GM12878 (cell line): Measurements from ENCODE around the gene SLC22A23. TPM values are rescaled to one million over a fixed set of nuclear protein-coding genes. Genes with fewer than 3 reads are reported as not detected.

Source experiments
- ATAC-seq: fragments of 200-7000 bp; cut with Tn5 transposase; 3 replicates; pipeline ENCODE4 v1.9.1; 2020; ENCODE audit warnings: mild to moderate bottlenecking, moderate library complexity
- BruUV-seq: library from RNA; stranded (reverse); fragments of 400-500 nt; replicated peaks from 2 replicates; lab custom pipeline; 2021; lab: Mats Ljungman, UMichigan
- CTCF ChIA-PET: fragments of 300-600 bp; sonication (Branson Sonifier 250); formaldehyde crosslinking; extraction: SDS; loops from one replicate; lab custom pipeline; 2021; ENCODE audit warnings: inconsistent platforms; lab: Yijun Ruan, JAX
- POLR2A ChIA-PET: fragments of 350-600 bp; formaldehyde crosslinking; extraction: SDS; loops from one replicate; lab custom pipeline; 2021; ENCODE audit warnings: inconsistent platforms; lab: Charles Lee
- RAD21 ChIA-PET: fragments of 300-600 bp; sonication (Branson Sonifier 250); formaldehyde crosslinking; loops from one replicate; lab custom pipeline; 2023; ENCODE audit warnings: antibody characterized with exemption; ENCODE audit not compliant: unreplicated experiment; lab: Charles Lee
- SMC1A ChIA-PET: fragments of 300-600 bp; sonication (Branson Sonifier 250); formaldehyde crosslinking; loops from one replicate; lab custom pipeline; 2023; ENCODE audit not compliant: unreplicated experiment, uncharacterized antibody; lab: Charles Lee
- DNase-seq: peaks from one replicate; pipeline ENCODE4 v3.0.0-alpha.2; 2011; ENCODE audit warnings: low read depth, low spot score
- FAIRE-seq: peaks from 3 replicates; lab custom pipeline; 2011; peaks lifted over from hg19 to GRCh38; lab: Jason Lieb, UNC
- H2AFZ ChIP-seq: 2 replicates; pipeline ENCODE4 v1.6.0; 2011; ENCODE audit warnings: low read depth, low read length, control low read depth; ENCODE audit not compliant: control insufficient read depth
- H3K27ac ChIP-seq: 2 replicates; pipeline ENCODE4 v1.5.1; 2011; ENCODE audit warnings: control low read depth; ENCODE audit not compliant: control insufficient read depth, insufficient read depth
- H3K27me3 ChIP-seq, 2 experiments: replicated peaks in 1 of 2; 2 replicates each; pipeline versions ENCODE4 v1.6.0 to v1.6.1; 2011; ENCODE audit warnings: low read length in 1 of 2; ENCODE audit not compliant: control insufficient read depth in 2 of 2, insufficient read depth in 2 of 2
- H3K36me3 ChIP-seq, 2 experiments: 2 replicates each; pipeline ENCODE4 v1.5.1; 2011; ENCODE audit warnings: low read length in 1 of 2; ENCODE audit not compliant: control insufficient read depth in 2 of 2, insufficient read depth in 2 of 2
- H3K4me1 ChIP-seq: 2 replicates; pipeline ENCODE4 v1.6.1; 2011; ENCODE audit warnings: mild to moderate bottlenecking, low read length, moderate library complexity, mixed read lengths; ENCODE audit not compliant: control insufficient read depth, insufficient read depth
- H3K4me2 ChIP-seq: 2 replicates; pipeline ENCODE4 v1.6.0; 2011; ENCODE audit warnings: control low read depth; ENCODE audit not compliant: control insufficient read depth, insufficient read depth
- H3K4me3 ChIP-seq: fragments of 200-600 bp; sonication (generic); 2 replicates; pipeline ENCODE4 v1.5.1; 2016
- H3K79me2 ChIP-seq: 2 replicates; pipeline ENCODE4 v1.6.0; 2011; ENCODE audit warnings: low read length; ENCODE audit not compliant: control insufficient read depth, insufficient read depth
- H3K9ac ChIP-seq: 2 replicates; pipeline ENCODE4 v1.8.0; 2011; ENCODE audit warnings: low read length, control low read depth, mixed read lengths; ENCODE audit not compliant: control insufficient read depth, insufficient read depth
- H3K9me3 ChIP-seq: replicated peaks from 3 replicates; pipeline ENCODE4 v1.5.1; 2011; ENCODE audit warnings: mild to moderate bottlenecking, low read length; ENCODE audit not compliant: control insufficient read depth, insufficient read depth
- H4K20me1 ChIP-seq: 2 replicates; pipeline ENCODE4 v1.6.0; 2011; ENCODE audit not compliant: control insufficient read depth, insufficient read depth
- ATF7 ChIP-seq: fragments of 450-650 bp; IDR thresholded peaks from 2 replicates; pipeline ENCODE4 v1.6.1; 2016; ENCODE audit warnings: low read depth, mild to moderate bottlenecking
- CEBPB ChIP-seq, 2 experiments: fragments of 150-350 bp in 1 of 2; IDR thresholded peaks; 2 replicates each; pipeline ENCODE4 v1.6.1; 2012 to 2014; ENCODE audit warnings: low read depth in 2 of 2, low read length in 2 of 2, borderline replicate concordance in 1 of 2, inconsistent platforms in 1 of 2
- CREB1 ChIP-seq: IDR thresholded peaks from 2 replicates; pipeline ENCODE4 v1.6.1; 2012; ENCODE audit warnings: low read depth, mild to moderate bottlenecking, inconsistent platforms
- FOXK2 ChIP-seq: fragments of 450-650 bp; IDR thresholded peaks from 2 replicates; pipeline ENCODE4 v1.6.1; 2017; ENCODE audit warnings: mild to moderate bottlenecking, moderate library complexity
- IRF3 ChIP-seq: fragments of 450-650 bp; IDR thresholded peaks from 2 replicates; pipeline ENCODE4 v1.6.1; 2014; ENCODE audit warnings: mild to moderate bottlenecking
- MTA3 ChIP-seq: IDR thresholded peaks from 2 replicates; pipeline ENCODE4 v1.6.1; 2012; ENCODE audit warnings: low read length, inconsistent platforms, borderline replicate concordance
- NR2C2 ChIP-seq: IDR thresholded peaks from 2 replicates; pipeline ENCODE4 v1.6.1; 2011; ENCODE audit warnings: borderline replicate concordance, low read depth; ENCODE audit not compliant: control insufficient read depth, insufficient read length
- NR2F1 ChIP-seq: fragments of 450-650 bp; conservative IDR thresholded peaks from 2 replicates; pipeline ENCODE4 v1.6.1; 2017; ENCODE audit warnings: mild to moderate bottlenecking
- PAX8 ChIP-seq: fragments of 450-650 bp; IDR thresholded peaks from 2 replicates; pipeline ENCODE4 v1.6.1; 2017; ENCODE audit warnings: mild to moderate bottlenecking, moderate library complexity
- RAD51 ChIP-seq: fragments of 450-650 bp; IDR thresholded peaks from 2 replicates; pipeline ENCODE4 v1.6.1; 2016; ENCODE audit warnings: moderate library complexity, mild to moderate bottlenecking, inconsistent platforms
- SIN3A ChIP-seq: IDR thresholded peaks from 2 replicates; pipeline ENCODE4 v1.6.1; 2012; ENCODE audit warnings: low read depth, low read length, improper control_type of control experiment
- SMC3 ChIP-seq: IDR thresholded peaks from 2 replicates; pipeline ENCODE4 v1.6.1; 2011; ENCODE audit warnings: low read length, improper control_type of control experiment, borderline replicate concordance
- SUPT20H ChIP-seq: IDR thresholded peaks from 2 replicates; pipeline ENCODE4 v1.6.1; 2011; ENCODE audit warnings: low read depth, mild to moderate bottlenecking, low read length, moderate library complexity, borderline replicate concordance; ENCODE audit not compliant: control insufficient read depth
- WGBS: methylation state at CpG from one replicate; pipeline ENCODE4 v1.1.6; 2016; ENCODE audit warnings: low lambda C conversion rate; ENCODE audit not compliant: insufficient replicate concordance, insufficient coverage; ENCODE audit errors: missing lambda C conversion rate; 5-methylcytosine and 5-hydroxymethylcytosine counted together
- in situ Hi-C: fragments of 300-500 bp; cut with MboI; formaldehyde crosslinking; loops from 9 replicates; pipeline ENCODE4 v1.14.3; 2018; ENCODE audit warnings: mixed read lengths
- intact Hi-C: fragments of 100-400 bp; cut with micrococcal nuclease; formaldehyde crosslinking; loops from one replicate; pipeline ENCODE4 v1.14.2; 2022; ENCODE audit not compliant: unreplicated experiment
- polyA plus RNA-seq, 11 experiments: library from polyadenylated mRNA; depleted of rRNA in 4 of 11; unstranded in 6 of 11; stranded (reverse) in 5 of 11; fragments of >200 nt; fragmentation: Nextera tagmentation in 4 of 11; fragmentation: Illumina TruSeq in 1 of 11; extraction: Ambion mirVana in 4 of 11; extraction: Trizol in 1 of 11; gene quantifications; 1 replicate in 1 of 11; 2 replicates in 10 of 11; pipeline versions ENCODE4 v1.2.1 to v1.2.3, GENCODE V29; 2011 to 2016; ENCODE audit warnings: inconsistent platforms in 2 of 11, missing spikeins in 2 of 11, low read depth in 1 of 11
- total RNA-seq, 4 experiments: library from RNA; depleted of rRNA in 3 of 4; stranded (reverse); fragments of >200 nt in 3 of 4; fragmentation: Illumina TruSeq in 1 of 4; extraction: Trizol in 1 of 4; gene quantifications; 2 replicates each; pipeline versions ENCODE4 v1.2.1 to v1.2.3, GENCODE V29; 2013 to 2021
- TF ChIP-seq, protein P1 (sequence below): fragments of 450-650 bp; IDR thresholded peaks from 2 replicates; pipeline ENCODE4 v1.6.1; 2016; ENCODE audit warnings: mild to moderate bottlenecking, moderate library complexity, borderline replicate concordance
- TF ChIP-seq, protein P2 (sequence below): fragments of 450-650 bp; formaldehyde crosslinking; IDR thresholded peaks from 2 replicates; pipeline ENCODE4 v1.4.0; 2022; ENCODE audit warnings: mild to moderate bottlenecking, moderate library complexity

Gene SLC22A23
- total and polyA plus RNA-seq, 10 of the 15 experiments (the other 5 are each of a cell fraction or from before 2014, with no cell fraction given), result 0.20 to 2.4 (median 0.74) TPM

GRCh38 chr6:3314621-3315467 lies 142.0 kb downstream of the SLC22A23 start:
- CTCF ChIA-PET, result no interaction called here
- BruUV-seq, result no TSS peak
- Histone ChIP-seq H3K27me3 (no peaks in the 10 kb centered on the region), H3K79me2 (no peaks in the 10 kb centered on the region), H3K4me3 (no peak overlapping the region), H3K4me2 (no peak overlapping the region), H3K27ac (no peak overlapping the region), H3K36me3 (no peaks in the 10 kb centered on the region), H3K9ac (no peak overlapping the region), H3K4me1 (peaks cover 9% of the 10 kb centered on the region), H2AFZ (no peak overlapping the region), H4K20me1 (no peaks in the 10 kb centered on the region), H3K9me3 (no peaks in the 10 kb centered on the region)
- RAD21 ChIA-PET, result interaction anchor here (0.7 kb wide), 1 partner anchor 68 kb away, joined by 3 read pairs; no protein-coding TSS in a partner anchor
- in situ Hi-C loops, result no loop called here
- DNase-seq, result no peak
- WGBS, result 48% methylated on average over 20 of the region's 20 CpGs
- TF ChIP-seq PAX8 (no peak), SIN3A (no peak), FOXK2 (no peak), MTA3 (no peak), SMC3 (no peak), IRF3 (no peak), CEBPB (IDR thresholded peaks at IDR 0.05; ENCODE audit: borderline replicate concordance in 1 of 2, low read depth in 2 of 2, low read length in 2 of 2) (no peak), SUPT20H (no peak), RAD51 (no peak), NR2C2 (no peak), CREB1 (no peak), ATF7 (no peak), NR2F1 (no peak)
- TF ChIP-seq, protein P1, sequence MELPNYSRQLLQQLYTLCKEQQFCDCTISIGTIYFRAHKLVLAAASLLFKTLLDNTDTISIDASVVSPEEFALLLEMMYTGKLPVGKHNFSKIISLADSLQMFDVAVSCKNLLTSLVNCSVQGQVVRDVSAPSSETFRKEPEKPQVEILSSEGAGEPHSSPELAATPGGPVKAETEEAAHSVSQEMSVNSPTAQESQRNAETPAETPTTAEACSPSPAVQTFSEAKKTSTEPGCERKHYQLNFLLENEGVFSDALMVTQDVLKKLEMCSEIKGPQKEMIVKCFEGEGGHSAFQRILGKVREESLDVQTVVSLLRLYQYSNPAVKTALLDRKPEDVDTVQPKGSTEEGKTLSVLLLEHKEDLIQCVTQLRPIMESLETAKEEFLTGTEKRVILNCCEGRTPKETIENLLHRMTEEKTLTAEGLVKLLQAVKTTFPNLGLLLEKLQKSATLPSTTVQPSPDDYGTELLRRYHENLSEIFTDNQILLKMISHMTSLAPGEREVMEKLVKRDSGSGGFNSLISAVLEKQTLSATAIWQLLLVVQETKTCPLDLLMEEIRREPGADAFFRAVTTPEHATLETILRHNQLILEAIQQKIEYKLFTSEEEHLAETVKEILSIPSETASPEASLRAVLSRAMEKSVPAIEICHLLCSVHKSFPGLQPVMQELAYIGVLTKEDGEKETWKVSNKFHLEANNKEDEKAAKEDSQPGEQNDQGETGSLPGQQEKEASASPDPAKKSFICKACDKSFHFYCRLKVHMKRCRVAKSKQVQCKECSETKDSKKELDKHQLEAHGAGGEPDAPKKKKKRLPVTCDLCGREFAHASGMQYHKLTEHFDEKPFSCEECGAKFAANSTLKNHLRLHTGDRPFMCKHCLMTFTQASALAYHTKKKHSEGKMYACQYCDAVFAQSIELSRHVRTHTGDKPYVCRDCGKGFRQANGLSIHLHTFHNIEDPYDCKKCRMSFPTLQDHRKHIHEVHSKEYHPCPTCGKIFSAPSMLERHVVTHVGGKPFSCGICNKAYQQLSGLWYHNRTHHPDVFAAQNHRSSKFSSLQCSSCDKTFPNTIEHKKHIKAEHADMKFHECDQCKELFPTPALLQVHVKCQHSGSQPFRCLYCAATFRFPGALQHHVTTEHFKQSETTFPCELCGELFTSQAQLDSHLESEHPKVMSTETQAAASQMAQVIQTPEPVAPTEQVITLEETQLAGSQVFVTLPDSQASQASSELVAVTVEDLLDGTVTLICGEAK, result no peak
- TF ChIP-seq, protein P2, sequence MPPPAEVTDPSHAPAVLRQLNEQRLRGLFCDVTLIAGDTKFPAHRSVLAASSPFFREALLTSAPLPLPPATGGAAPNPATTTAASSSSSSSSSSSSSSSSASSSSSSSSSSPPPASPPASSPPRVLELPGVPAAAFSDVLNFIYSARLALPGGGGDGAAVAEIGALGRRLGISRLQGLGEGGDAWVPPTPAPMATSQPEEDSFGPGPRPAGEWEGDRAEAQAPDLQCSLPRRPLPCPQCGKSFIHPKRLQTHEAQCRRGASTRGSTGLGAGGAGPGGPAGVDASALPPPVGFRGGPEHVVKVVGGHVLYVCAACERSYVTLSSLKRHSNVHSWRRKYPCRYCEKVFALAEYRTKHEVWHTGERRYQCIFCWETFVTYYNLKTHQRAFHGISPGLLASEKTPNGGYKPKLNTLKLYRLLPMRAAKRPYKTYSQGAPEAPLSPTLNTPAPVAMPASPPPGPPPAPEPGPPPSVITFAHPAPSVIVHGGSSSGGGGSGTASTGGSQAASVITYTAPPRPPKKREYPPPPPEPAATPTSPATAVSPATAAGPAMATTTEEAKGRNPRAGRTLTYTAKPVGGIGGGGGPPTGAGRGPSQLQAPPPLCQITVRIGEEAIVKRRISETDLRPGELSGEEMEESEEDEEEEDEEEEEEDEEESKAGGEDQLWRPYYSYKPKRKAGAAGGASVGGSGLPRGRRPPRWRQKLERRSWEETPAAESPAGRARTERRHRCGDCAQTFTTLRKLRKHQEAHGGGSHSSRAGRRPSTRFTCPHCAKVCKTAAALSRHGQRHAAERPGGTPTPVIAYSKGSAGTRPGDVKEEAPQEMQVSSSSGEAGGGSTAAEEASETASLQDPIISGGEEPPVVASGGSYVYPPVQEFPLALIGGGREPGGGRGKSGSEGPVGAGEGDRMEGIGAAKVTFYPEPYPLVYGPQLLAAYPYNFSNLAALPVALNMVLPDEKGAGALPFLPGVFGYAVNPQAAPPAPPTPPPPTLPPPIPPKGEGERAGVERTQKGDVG (CRISPR knock-in tag), result no peak
- no peak for ATAC-seq
- POLR2A ChIA-PET, result no interaction called here
- no peak for FAIRE-seq
- SMC1A ChIA-PET, result no interaction called here
- intact Hi-C loops, result no loop called here
